ENCODE measurements around the gene PLAAT3.

PLAAT3 gene

GRCh38 chr11:63567044-63567840 is 47.0 kb downstream of the PLAAT3 start:
- DNase-seq (ENCODE audit: low spot score in 2 of 2) (peak; percentile 51 to 85), ATAC-seq (ENCODE audit: low read depth) (peak; percentile 80)
- peak overlapping the region; percentile 100 for H3K27ac Mint-ChIP-seq
- peak overlapping the region; percentile 66 for H3K4me3 Mint-ChIP-seq
- H3K4me1 Mint-ChIP-seq: peaks cover 34% of the 10 kb centered on the region
- H3K9me3 Mint-ChIP-seq: no peaks in the 10 kb centered on the region
- H3K36me3 Mint-ChIP-seq: no peaks in the 10 kb centered on the region
- H3K27me3 Mint-ChIP-seq: no peaks in the 10 kb centered on the region

DNA sequence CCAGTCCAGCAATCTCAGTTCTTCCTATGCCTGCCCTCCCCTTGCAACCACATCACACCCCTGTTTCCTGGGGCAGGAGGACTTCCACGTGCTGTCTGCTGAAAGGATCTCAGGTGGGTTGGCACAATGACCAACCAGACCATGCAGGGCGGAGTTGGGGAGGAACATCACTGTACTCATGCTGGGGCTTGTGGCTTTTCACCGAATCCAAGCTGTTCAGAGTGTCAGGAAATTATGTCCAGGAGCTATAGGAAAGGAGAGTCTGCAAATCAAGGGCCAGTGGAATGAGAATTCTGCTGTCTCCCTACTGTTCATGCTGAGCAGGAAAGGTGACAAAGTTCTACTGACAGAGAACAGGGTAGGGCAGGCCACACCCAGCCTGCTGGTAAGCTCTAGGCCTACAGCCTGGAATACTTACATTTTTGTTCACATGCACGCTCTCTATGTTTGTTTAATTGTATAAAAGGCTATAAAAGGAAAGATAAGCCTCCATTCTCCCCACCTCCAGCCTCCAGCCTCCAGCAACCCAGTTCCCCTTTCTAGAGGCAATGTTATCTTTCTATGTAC is 49.4 kb downstream of the PLAAT3 start:
- Mint-ChIP-seq H3K4me3 (no peak overlapping the region), H3K27ac (peak overlapping the region; percentile 36), H3K36me3 (no peaks in the 10 kb centered on the region), H3K9me3 (no peaks in the 10 kb centered on the region), H3K4me1 (peaks cover 20% of the 10 kb centered on the region), H3K27me3 (peaks cover 4% of the 10 kb centered on the region)
- no peak for ATAC-seq (ENCODE audit: low read depth)
- DNase-seq (ENCODE audit: low spot score in 2 of 2): no peak

DNA sequence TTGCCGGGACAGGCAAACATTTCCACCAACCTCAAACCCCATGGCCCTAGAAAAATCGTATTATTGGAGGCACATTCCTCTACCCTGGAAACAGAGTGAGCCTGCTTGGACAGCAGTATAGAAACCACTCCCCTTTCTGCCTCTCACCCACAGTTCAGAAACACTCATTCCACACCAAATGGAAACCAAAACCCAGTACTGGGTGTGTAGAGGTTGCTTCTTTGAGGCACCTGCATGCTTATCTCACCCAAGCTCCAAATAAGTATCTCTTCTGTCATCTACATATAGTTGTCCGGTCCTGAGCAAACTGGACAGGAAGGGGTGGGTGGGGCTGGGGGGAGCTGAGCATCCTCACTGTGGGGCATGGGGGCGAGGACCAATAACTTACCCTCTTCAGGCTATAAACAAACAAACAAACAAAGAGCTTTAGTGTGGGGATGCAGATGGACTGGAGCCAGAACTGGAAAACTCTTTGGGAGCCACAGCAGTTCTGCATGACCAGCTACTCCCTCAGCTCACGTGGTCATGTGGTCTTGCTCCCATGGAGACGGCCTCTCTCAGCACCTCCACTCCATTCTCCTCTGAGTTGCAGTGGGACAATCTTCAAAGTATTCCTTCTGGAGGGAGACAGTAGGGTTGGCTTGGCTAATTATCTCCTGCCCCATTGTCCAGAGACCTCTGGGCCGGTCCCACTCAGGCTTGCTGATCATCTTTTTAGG is 50.0 kb downstream of the PLAAT3 start:
- peak in 1 of 2 donors; percentile 38 for DNase-seq (ENCODE audit: low spot score in 2 of 2)
- H3K27ac Mint-ChIP-seq: peak overlapping the region; percentile 36
- H3K9me3 Mint-ChIP-seq: no peaks in the 10 kb centered on the region
- no peak overlapping the region for H3K4me3 Mint-ChIP-seq
- peak; percentile 10 for ATAC-seq (ENCODE audit: low read depth)
- H3K36me3 Mint-ChIP-seq: no peaks in the 10 kb centered on the region
- peaks cover 20% of the 10 kb centered on the region for H3K4me1 Mint-ChIP-seq
- peaks cover 4% of the 10 kb centered on the region for H3K27me3 Mint-ChIP-seq

DNA sequence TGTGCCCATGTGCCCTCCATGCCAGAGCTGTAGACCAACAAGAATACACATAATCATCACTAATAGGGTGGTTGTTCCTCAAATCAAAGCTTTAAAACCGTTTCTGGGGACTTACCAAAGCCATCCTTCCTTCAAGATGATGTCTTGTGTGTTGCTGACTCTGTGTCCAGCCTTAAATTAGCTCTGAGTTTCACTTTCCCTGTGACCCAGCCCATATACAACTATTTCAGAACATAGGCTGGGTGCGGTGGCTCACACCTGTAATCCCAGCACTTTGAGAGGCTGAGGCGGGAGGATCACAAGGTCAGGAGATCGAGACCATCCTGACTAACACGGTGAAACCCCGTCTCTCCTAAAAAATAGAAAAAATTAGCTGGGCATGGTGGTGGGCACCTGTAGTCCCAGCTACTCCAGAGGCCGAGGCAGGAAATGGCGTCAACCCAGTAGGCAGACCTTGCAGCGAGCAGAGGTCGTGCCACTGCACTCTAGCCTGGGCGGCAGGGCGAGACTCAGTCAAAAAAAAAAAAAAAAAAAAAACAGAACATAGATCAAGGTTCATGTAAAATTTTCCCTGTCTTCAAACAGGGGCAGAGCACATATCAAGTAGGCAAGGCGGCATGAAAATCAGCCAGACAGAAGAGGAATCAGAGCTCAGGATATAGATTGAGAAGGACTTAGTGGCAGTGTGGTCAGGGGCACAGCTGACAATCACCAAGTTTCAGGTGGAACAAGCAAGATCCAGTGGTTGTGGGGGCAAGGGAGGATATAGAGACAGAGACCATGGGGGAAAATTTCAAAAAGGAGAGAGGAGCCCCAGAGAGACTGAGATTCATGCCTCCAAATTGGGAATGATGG is 50.8 kb downstream of the PLAAT3 start, which contains the start of gene PLAAT2:
Gene PLAAT2, minus strand, starts transcription at position 179 of the 855 bp plus-strand sequence. Its CDS starts 55 bp downstream, at position 124.
- Mint-ChIP-seq H3K27me3 (peaks cover 4% of the 10 kb centered on the region), H3K4me1 (peaks cover 20% of the 10 kb centered on the region), H3K27ac (peak within 1 kb of the TSS; percentile 25), H3K36me3 (no peaks in the 10 kb centered on the region), H3K4me3 (no peak within 1 kb of the TSS), H3K9me3 (no peaks in the 10 kb centered on the region)
- DNase-seq (ENCODE audit: low spot score in 2 of 2): no peak
- no peak for ATAC-seq (ENCODE audit: low read depth)

- Mint-ChIP-seq H3K36me3 (no peaks in the 10 kb centered on the region), H3K27ac (no peak overlapping the region), H3K9me3 (no peaks in the 10 kb centered on the region), H3K27me3 (peaks cover 5% of the 10 kb centered on the region), H3K4me1 (peaks cover 12% of the 10 kb centered on the region), H3K4me3 (no peak overlapping the region)
- no peak for DNase-seq (ENCODE audit: low spot score in 2 of 2)
- ATAC-seq (ENCODE audit: low read depth): no peak
Measured at GRCh38 chr11:63560506-63561180, 53.6 kb downstream of the PLAAT3 start.

DNA sequence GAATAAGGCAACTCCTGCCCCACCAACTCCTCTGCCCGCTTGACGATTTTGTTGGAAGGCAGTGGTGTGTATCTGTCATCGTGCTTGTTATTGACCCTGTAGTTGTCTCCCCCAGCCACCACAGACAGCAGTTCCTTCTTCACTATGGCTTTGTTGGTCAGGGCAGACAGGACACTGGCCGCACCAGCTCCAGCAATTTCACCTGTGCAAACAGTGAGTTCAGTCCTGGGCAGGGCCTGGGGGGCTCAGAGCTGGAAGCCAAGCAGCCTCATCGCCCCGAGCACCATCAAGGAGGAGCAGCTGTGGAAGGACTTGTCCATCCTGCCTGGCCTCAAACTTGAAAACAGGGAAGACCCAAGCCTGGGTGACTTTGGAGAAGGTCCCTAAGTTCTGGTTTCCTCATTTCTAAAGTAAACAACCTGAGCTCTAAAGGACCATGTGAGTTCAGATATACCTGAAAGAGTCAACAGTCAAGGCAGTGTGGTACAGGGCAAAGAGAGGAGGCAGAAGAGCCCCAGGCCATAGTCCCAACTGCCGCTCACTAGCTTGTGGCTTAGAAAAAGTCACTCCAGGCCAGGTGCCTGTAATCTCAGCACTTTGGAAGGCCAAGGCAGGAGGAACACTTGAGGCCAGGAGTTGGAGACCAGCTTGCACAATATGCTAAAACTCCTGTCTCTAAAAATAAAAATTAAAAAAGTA is 55.6 kb downstream of the PLAAT3 start:
- peaks cover 4% of the 10 kb centered on the region for H3K4me1 Mint-ChIP-seq
- DNase-seq (ENCODE audit: low spot score in 2 of 2) (no peak), ATAC-seq (ENCODE audit: low read depth) (no peak)
- peaks cover 5% of the 10 kb centered on the region for H3K27me3 Mint-ChIP-seq
- H3K9me3 Mint-ChIP-seq: no peaks in the 10 kb centered on the region
- H3K4me3 Mint-ChIP-seq: no peak overlapping the region
- no peak overlapping the region for H3K27ac Mint-ChIP-seq
- no peaks in the 10 kb centered on the region for H3K36me3 Mint-ChIP-seq

DNA sequence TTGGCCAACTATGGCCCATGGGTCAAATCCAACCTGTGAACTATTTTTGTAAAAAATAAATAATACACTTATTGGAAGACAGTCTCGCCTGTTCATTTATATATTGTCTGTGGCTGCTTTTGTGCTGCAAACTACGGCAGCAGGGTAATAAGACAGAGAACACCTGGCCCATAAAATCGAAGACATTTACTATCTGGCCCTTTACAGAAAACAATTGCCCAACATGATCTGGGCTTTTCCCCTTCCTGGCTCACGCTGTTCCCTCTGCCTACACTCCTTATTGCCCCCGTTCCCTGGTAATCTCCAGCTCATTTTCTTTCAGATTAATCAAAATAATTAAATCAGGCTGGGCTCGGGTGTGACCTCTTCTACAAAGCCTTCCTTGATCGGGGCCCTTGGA is 56.7 kb downstream of the PLAAT3 start:
- Mint-ChIP-seq H3K9me3 (no peaks in the 10 kb centered on the region), H3K27me3 (peaks cover 8% of the 10 kb centered on the region), H3K36me3 (peaks cover under 1% of the 10 kb centered on the region), H3K4me1 (peaks cover 9% of the 10 kb centered on the region), H3K27ac (no peak overlapping the region), H3K4me3 (no peak overlapping the region)
- ATAC-seq (ENCODE audit: low read depth) (no peak), DNase-seq (ENCODE audit: low spot score in 2 of 2) (no peak)

DNA sequence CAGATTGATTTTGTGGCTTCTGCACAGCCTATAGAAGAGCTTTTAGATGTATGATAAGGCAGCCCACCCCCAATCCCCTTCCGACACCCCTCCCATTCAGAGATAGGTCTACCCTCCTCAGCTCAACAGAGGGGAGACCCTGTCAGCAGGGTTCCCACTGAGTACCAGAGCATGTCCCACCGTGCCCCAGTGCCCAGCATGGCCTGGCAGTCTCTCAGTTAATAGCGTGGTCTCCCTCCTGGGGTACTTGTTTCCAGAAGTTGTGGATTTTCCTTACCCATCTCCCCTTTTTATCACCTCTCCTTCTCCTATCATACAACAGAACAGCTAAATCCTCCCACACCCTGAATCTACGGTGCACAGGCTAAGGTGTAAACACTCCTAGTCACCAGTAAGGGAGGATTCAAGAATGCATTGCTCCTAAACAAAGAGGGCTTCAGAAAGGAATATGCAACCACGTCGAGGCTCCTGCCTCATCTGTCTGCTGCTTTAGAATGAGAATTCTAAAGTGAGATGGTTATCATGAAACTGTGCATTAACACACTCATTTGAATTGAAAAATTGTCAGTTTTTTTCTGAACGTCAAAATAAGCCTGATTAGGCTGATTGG is 57.7 kb downstream of the PLAAT3 start:
- DNase-seq (ENCODE audit: low spot score in 2 of 2): no peak
- H3K9me3 Mint-ChIP-seq: no peaks in the 10 kb centered on the region
- ATAC-seq (ENCODE audit: low read depth): no peak
- peaks cover 8% of the 10 kb centered on the region for H3K27me3 Mint-ChIP-seq
- H3K27ac Mint-ChIP-seq: no peak overlapping the region
- H3K4me1 Mint-ChIP-seq: peaks cover 9% of the 10 kb centered on the region
- H3K4me3 Mint-ChIP-seq: no peak overlapping the region
- peaks cover 1% of the 10 kb centered on the region for H3K36me3 Mint-ChIP-seq

- peaks cover 13% of the 10 kb centered on the region for H3K4me1 Mint-ChIP-seq
- no peak overlapping the region for H3K4me3 Mint-ChIP-seq
- H3K27me3 Mint-ChIP-seq: peaks cover 8% of the 10 kb centered on the region
- DNase-seq (ENCODE audit: low spot score in 2 of 2) (no peak), ATAC-seq (ENCODE audit: low read depth) (no peak)
- H3K27ac Mint-ChIP-seq: no peak overlapping the region
- H3K9me3 Mint-ChIP-seq: no peaks in the 10 kb centered on the region
- peaks cover 1% of the 10 kb centered on the region for H3K36me3 Mint-ChIP-seq
Measured at GRCh38 chr11:63554877-63555223, 59.4 kb downstream of the PLAAT3 start.

GRCh38 chr11:63553759-63554158 is 60.5 kb downstream of the PLAAT3 start:
- DNase-seq (ENCODE audit: low spot score in 2 of 2) (no peak), ATAC-seq (ENCODE audit: low read depth) (peak; percentile 73)
- H3K27ac Mint-ChIP-seq: peak overlapping the region; percentile 32
- peak overlapping the region; percentile 71 for H3K4me3 Mint-ChIP-seq
- H3K4me1 Mint-ChIP-seq: peaks cover 13% of the 10 kb centered on the region
- H3K36me3 Mint-ChIP-seq: peaks cover 1% of the 10 kb centered on the region
- peaks cover 10% of the 10 kb centered on the region for H3K27me3 Mint-ChIP-seq
- H3K9me3 Mint-ChIP-seq: no peaks in the 10 kb centered on the region

DNA sequence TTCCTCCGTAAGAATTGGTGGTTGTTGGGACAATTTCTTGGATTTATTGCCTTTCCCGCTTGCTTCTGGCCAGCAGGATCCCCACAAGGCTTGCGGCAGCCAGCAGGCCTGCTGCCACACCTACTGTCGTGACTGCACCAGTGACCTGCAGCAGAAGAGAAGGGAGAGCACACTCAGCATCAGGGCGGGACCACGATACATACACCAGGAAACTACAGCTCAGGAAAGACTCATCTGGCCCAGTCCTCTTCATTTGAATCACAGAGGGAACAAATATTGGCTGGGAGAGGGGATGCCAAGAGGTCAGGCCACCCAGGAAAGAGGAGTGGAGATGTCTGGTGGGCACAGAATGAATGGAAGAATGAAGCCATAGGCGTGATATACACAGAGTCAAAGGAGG is 61.3 kb downstream of the PLAAT3 start:
- H3K27me3 Mint-ChIP-seq: peaks cover 10% of the 10 kb centered on the region
- peaks cover 1% of the 10 kb centered on the region for H3K36me3 Mint-ChIP-seq
- no peak overlapping the region for H3K4me3 Mint-ChIP-seq
- H3K9me3 Mint-ChIP-seq: no peaks in the 10 kb centered on the region
- no peak overlapping the region for H3K27ac Mint-ChIP-seq
- H3K4me1 Mint-ChIP-seq: peaks cover 13% of the 10 kb centered on the region
- ATAC-seq (ENCODE audit: low read depth): no peak
- no peak for DNase-seq (ENCODE audit: low spot score in 2 of 2)

- ATAC-seq (ENCODE audit: low read depth) (no peak), DNase-seq (ENCODE audit: low spot score in 2 of 2) (no peak)
- H3K27me3 Mint-ChIP-seq: peaks cover 10% of the 10 kb centered on the region
- H3K4me1 Mint-ChIP-seq: peaks cover 13% of the 10 kb centered on the region
- no peak overlapping the region for H3K27ac Mint-ChIP-seq
- no peaks in the 10 kb centered on the region for H3K9me3 Mint-ChIP-seq
- no peak overlapping the region for H3K4me3 Mint-ChIP-seq
- H3K36me3 Mint-ChIP-seq: peaks cover 1% of the 10 kb centered on the region
Measured at GRCh38 chr11:63551889-63552266, 62.4 kb downstream of the PLAAT3 start.

Data from memory B cell (primary cell).